DND-41 (cell line): Measurements from ENCODE around the gene ACO1.

Experiments
- ATAC-seq: fragments of 200-7000 bp; cut with Tn5 transposase; 3 replicates; pipeline ENCODE4 v1.9.1; 2021; ENCODE audit warnings: low read depth; ENCODE audit not compliant: insufficient read depth
- DNase-seq: peaks from one replicate; pipeline ENCODE4 v3.0.0-alpha.2; 2020
- H2AFZ ChIP-seq: 2 replicates; pipeline ENCODE4 v1.6.0; 2012; ENCODE audit warnings: low read depth, low read length
- H3K27ac ChIP-seq: 2 replicates; pipeline ENCODE4 v1.5.1; 2012; ENCODE audit warnings: low read length, inconsistent platforms
- H3K27me3 ChIP-seq: fragments of 200-600 bp; sonication (generic); 2 replicates; pipeline ENCODE4 v1.6.0; 2012; ENCODE audit warnings: low read length, mild to moderate bottlenecking, inconsistent platforms; ENCODE audit not compliant: insufficient read depth, poor library complexity
- H3K36me3 ChIP-seq: 2 replicates; pipeline ENCODE4 v1.5.1; 2012; ENCODE audit warnings: low read length, inconsistent platforms; ENCODE audit not compliant: insufficient read depth
- H3K4me1 ChIP-seq: 2 replicates; pipeline ENCODE4 v1.5.1; 2012; ENCODE audit warnings: mild to moderate bottlenecking, low read length; ENCODE audit not compliant: insufficient read depth
- H3K4me2 ChIP-seq: 2 replicates; pipeline ENCODE4 v1.6.0; 2012; ENCODE audit warnings: mild to moderate bottlenecking, moderate library complexity, low read length, inconsistent platforms; ENCODE audit not compliant: insufficient read depth
- H3K4me3 ChIP-seq, 2 experiments: fragments of 200-600 bp in 1 of 2; shearing (Covaris generic) in 1 of 2; 2 replicates each; pipeline ENCODE4 v1.5.1; 2012 to 2016; ENCODE audit warnings: inconsistent platforms in 2 of 2, low read length in 2 of 2, mild to moderate bottlenecking in 2 of 2, low read depth in 1 of 2, moderate library complexity in 1 of 2
- H3K79me2 ChIP-seq: 2 replicates; pipeline ENCODE4 v1.6.0; 2012; ENCODE audit warnings: low read length, inconsistent platforms; ENCODE audit not compliant: insufficient read depth
- H3K9ac ChIP-seq: 2 replicates; pipeline ENCODE4 v1.6.0; 2012; ENCODE audit warnings: low read depth, mild to moderate bottlenecking, inconsistent platforms, low read length, moderate library complexity
- H3K9me3 ChIP-seq: 2 replicates; pipeline ENCODE4 v1.5.1; 2012; ENCODE audit warnings: low read length, moderate library complexity, mild to moderate bottlenecking, inconsistent platforms; ENCODE audit not compliant: insufficient read depth, severe bottlenecking
- H4K20me1 ChIP-seq: 2 replicates; pipeline ENCODE4 v1.6.0; 2012; ENCODE audit warnings: low read length; ENCODE audit not compliant: insufficient read depth
- CTCF ChIP-seq: IDR thresholded peaks from 2 replicates; pipeline ENCODE4 v1.5.1; 2012; ENCODE audit warnings: borderline replicate concordance, low read length, moderate library complexity, mild to moderate bottlenecking; ENCODE audit not compliant: poor library complexity, severe bottlenecking; ENCODE audit errors: extremely low read depth
- EZH2 ChIP-seq: IDR thresholded peaks from 3 replicates; pipeline ENCODE4 v1.6.1; 2012; ENCODE audit warnings: borderline replicate concordance, low read depth, mild to moderate bottlenecking, moderate library complexity, low read length, inconsistent platforms; ENCODE audit not compliant: severe bottlenecking

The ACO1 gene

GRCh38 chr9:32378993-32379729, 5.3 kb upstream of the ACO1 start:
- Histone ChIP-seq H2AFZ (peak overlapping the region; percentile 62), H3K4me3 (0 out of 4 replicates have a peak overlapping the region, but pooled peaks of 1 of the 2 experiments have one; percentile 27)

DNA sequence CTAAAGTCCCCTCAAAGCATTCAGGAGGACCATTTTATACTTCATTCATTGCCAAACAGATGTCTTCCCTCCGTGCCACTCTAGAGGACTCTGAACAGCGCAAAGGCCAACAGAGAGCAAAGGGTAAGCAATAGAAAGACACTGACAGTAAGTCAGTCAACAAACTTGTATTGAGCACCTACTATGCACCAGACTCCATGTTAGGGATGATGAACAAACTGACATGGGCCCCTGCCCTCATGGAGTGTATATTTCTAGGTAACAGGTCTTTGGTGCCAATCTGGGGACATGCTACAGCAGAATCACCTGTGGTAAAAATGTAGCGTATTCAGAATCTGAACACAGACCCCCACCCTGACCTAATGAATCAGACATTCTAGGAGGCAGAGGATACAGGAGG, 3.5 kb upstream of the ACO1 start:
- Histone ChIP-seq H3K4me2 (no peak overlapping the region), H3K27me3 (peaks cover 6% of the 10 kb centered on the region), H4K20me1 (no peaks in the 10 kb centered on the region), H3K9ac (no peak overlapping the region), H3K27ac (no peak overlapping the region), H3K36me3 (no peaks in the 10 kb centered on the region), H2AFZ (no peak overlapping the region), H3K4me3 (no peak overlapping the region), H3K9me3 (no peaks in the 10 kb centered on the region), H3K4me1 (peaks cover 34% of the 10 kb centered on the region), H3K79me2 (no peaks in the 10 kb centered on the region; the same call in 1 of the 2 replicates)
- ATAC-seq: no peak
- DNase-seq: no peak
- TF ChIP-seq CTCF (no peak), EZH2 (no peak)

More at GRCh38 chr9:32378993-32379729, 5.3 kb upstream of the ACO1 start:
- ATAC-seq (peak; percentile 86), DNase-seq (peak; percentile 61)
- H4K20me1 ChIP-seq: no peaks in the 10 kb centered on the region
- no peak overlapping the region for H3K27ac ChIP-seq
- H3K36me3 ChIP-seq: no peaks in the 10 kb centered on the region
- peak overlapping the region; percentile 61 for H3K4me2 ChIP-seq
- H3K4me1 ChIP-seq: peaks cover 19% of the 10 kb centered on the region
- TF ChIP-seq EZH2: no peak
- peak; percentile 88 for TF ChIP-seq CTCF
- no peak overlapping the region for H3K9ac ChIP-seq
- H3K27me3 ChIP-seq: peaks cover 6% of the 10 kb centered on the region
- no peaks in the 10 kb centered on the region for H3K9me3 ChIP-seq
- no peaks in the 10 kb centered on the region for H3K79me2 ChIP-seq

- Histone ChIP-seq H3K4me1 (peaks cover 35% of the 10 kb centered on the region), H3K9me3 (no peaks in the 10 kb centered on the region), H3K9ac (no peak overlapping the region), H3K36me3 (no peaks in the 10 kb centered on the region), H3K27ac (no peak overlapping the region), H3K4me3 (no peak overlapping the region), H3K79me2 (no peaks in the 10 kb centered on the region; the same call in 1 of the 2 replicates), H3K4me2 (no peak overlapping the region), H2AFZ (no peak overlapping the region), H3K27me3 (peaks cover 6% of the 10 kb centered on the region), H4K20me1 (no peaks in the 10 kb centered on the region)
- DNase-seq: no peak
- no peak for ATAC-seq
- TF ChIP-seq CTCF: no peak
- no peak for TF ChIP-seq EZH2
Observed at GRCh38 chr9:32382565-32383320, 1.7 kb upstream of the ACO1 start.
